Regular cardiac myocyte (primary cell): Measurements from ENCODE around the gene RNU2-63P. TPM values are rescaled to one million over a fixed set of nuclear protein-coding genes. Genes with fewer than 3 reads are reported as not detected.

Experiments used
- total RNA-seq: library from RNA; depleted of rRNA; stranded (reverse); fragments of >200 nt; gene quantifications from 2 replicates; pipeline ENCODE4 v1.2.3, GENCODE V29; 2014

RNU2-63P gene
- total RNA-seq: not detected in 2 replicates

DNA sequence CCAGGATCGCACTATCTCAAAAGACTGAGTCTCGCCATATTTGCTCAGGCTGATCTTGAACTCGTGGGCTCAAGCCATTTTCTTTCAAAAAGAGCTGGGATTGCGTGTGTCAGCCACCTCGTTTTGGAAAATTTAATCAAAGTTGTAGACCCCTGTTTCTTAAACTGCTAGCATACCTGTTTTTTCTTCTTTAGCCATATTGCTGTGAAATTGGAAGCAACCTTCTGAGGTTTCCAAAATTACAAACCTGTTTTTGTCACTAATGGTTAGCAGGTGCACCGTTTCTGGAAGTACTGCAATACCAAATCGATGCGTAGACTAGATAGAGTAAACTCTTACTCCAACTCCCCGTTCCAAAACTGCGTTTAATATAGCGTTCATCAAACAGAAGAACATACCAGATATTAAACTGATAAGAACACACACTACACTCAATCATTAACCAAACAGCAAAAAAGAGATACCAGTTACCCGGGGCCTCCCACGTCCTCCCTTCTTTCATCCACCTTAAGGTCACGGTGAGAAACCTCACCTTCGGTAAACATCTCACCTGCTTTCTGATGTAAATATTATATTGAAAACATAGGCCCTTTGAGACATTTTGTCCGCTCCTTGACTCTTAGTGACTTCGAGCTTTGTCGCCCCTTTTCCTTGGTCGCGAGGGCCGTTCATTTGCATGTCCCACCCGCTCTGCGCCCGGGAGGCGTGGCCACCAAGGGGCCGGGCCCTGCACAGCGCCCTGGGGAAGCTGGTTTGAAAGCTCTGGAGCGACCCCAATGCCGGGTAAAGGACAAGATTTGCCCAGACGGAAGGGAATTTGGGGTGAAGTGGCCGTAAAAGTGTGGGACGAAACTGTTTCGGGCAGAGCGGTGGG is at the start of gene RNU2-63P:
TSS of gene RNU2-63P (minus strand) at position 462 of the 874 bp plus-strand sequence.

DNA sequence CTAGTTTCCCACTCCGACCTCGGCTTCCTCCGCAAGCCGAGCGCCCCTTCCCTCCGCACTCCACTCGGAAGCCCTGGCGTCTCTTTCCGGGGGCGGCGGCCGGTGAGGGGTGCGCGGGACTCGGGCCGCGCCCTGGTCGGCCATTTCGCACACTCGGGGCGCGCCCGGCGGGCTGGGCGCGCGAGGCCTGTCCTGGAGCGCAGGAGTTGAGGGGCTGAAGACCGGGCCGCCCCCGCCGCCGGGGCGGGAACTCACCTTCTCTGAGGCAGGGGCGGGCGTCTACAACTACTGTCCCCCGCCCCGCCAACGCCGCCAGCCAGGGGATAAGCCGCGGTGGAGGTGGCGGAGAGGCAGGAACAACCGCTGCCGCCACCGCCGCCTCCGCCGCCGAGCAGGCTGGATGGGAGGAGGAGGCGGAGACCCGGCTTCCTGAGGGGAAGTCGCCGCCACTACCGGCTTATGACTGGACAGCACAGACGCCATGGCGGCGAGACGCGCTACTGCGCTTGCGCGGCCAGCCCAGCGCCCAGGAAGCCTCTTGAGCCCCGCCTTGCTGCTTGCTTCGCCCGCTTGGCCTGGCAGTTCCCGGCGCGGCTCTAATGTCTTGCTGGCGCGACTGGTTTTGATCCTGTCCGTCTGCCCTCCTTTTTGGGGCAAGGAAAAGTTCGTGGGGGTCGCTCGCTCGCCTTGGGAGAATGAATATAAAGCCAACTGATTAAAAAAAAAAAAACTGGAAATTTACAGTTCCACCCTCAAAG is 39.2 kb upstream of the RNU2-63P start, which contains the start of gene KRCC1:
TSS of gene KRCC1 (minus strand) at position 413 of the 758 bp plus-strand sequence. CDS start 27,220 bp downstream, outside the sequence.

Other genes starting within 250 kb of the RNU2-63P start
- gene RGPD2, start 190.8 kb downstream of the RNU2-63P start, total RNA-seq: 2.9 and 8.5 TPM in 2 replicates
- gene KRCC1, start 39.2 kb upstream of the RNU2-63P start, total RNA-seq: 24.5 and 26.5 TPM in 2 replicates
- gene SMYD1, start 51.3 kb upstream of the RNU2-63P start, total RNA-seq: not detected in 2 replicates
- gene FABP1, start 111.5 kb upstream of the RNU2-63P start, total RNA-seq: not detected in 2 replicates
- 1.9 and 8.5 TPM in 2 replicates for gene THNSL2, start 153.8 kb upstream of the RNU2-63P start, total RNA-seq